DOHH2 (cell line): Measurements from ENCODE around the gene POGLUT3.

ENCODE experiments used
- H3F3A ChIP-seq: fragments of 200-600 bp; sonication (generic), shearing (Covaris generic); 2 replicates; pipeline ENCODE4 v1.6.0; 2016; ENCODE audit warnings: antibody characterized with exemption, mild to moderate bottlenecking; ENCODE audit not compliant: control insufficient read depth, insufficient read depth
- H3K27ac ChIP-seq: fragments of 200-600 bp; sonication (generic); 2 replicates; pipeline ENCODE4 v1.5.1; 2014; ENCODE audit warnings: low read depth, mild to moderate bottlenecking, low read length, moderate library complexity
- H3K27me3 ChIP-seq: fragments of 200-600 bp; sonication (generic); 2 replicates; pipeline ENCODE4 v1.6.1; 2014; ENCODE audit warnings: mild to moderate bottlenecking, low read length, mixed read lengths; ENCODE audit not compliant: control insufficient read depth
- H3K36me3 ChIP-seq: fragments of 200-600 bp; sonication (generic); 2 replicates; pipeline ENCODE4 v1.6.1; 2014; ENCODE audit warnings: mild to moderate bottlenecking, low read length, moderate library complexity, mixed read lengths; ENCODE audit not compliant: control insufficient read depth
- H3K4me1 ChIP-seq: fragments of 200-600 bp; sonication (generic); 2 replicates; pipeline ENCODE4 v1.6.1; 2014; ENCODE audit warnings: mild to moderate bottlenecking, low read length, mixed read lengths; ENCODE audit not compliant: control insufficient read depth
- H3K4me2 ChIP-seq: fragments of 200-600 bp; sonication (generic); 2 replicates; pipeline ENCODE4 v1.6.0; 2014; ENCODE audit warnings: mild to moderate bottlenecking, low read length, moderate library complexity
- H3K4me3 ChIP-seq: fragments of 200-600 bp; sonication (generic); 2 replicates; pipeline ENCODE4 v1.5.1; 2014; ENCODE audit warnings: mild to moderate bottlenecking, low read length, mixed read lengths
- H3K79me2 ChIP-seq: fragments of 200-600 bp; sonication (generic); 2 replicates; pipeline ENCODE4 v1.6.1; 2014; ENCODE audit warnings: mild to moderate bottlenecking, low read length, mixed read lengths; ENCODE audit not compliant: control insufficient read depth
- H3K9me2 ChIP-seq: fragments of 200-600 bp; sonication (generic); replicated peaks from 2 replicates; pipeline ENCODE4 v1.6.1; 2014; ENCODE audit warnings: mild to moderate bottlenecking, low read length, mixed read lengths; ENCODE audit not compliant: control insufficient read depth
- H3K9me3 ChIP-seq: fragments of 200-600 bp; sonication (generic); 2 replicates; pipeline ENCODE4 v1.6.1; 2014; ENCODE audit warnings: antibody characterized with exemption, low read length, mixed read lengths; ENCODE audit not compliant: control insufficient read depth, insufficient read depth
- H4K20me1 ChIP-seq: fragments of 200-600 bp; sonication (generic); 2 replicates; pipeline ENCODE4 v1.6.0; 2014; ENCODE audit warnings: low read depth, mild to moderate bottlenecking, antibody characterized with exemption, low read length, moderate library complexity; ENCODE audit not compliant: control insufficient read depth, insufficient read depth
- CTCF ChIP-seq: fragments of 200-600 bp; sonication (generic); IDR thresholded peaks from one replicate; pipeline ENCODE4 v1.5.1; 2014; ENCODE audit warnings: antibody characterized with exemption, mild to moderate bottlenecking, low read depth, low read length; ENCODE audit not compliant: poor library complexity, severe bottlenecking
- EZH2phosphoT487 ChIP-seq: fragments of 200-600 bp; sonication (generic); IDR thresholded peaks from 2 replicates; pipeline ENCODE4 v1.6.1; 2017; ENCODE audit warnings: borderline replicate concordance, mild to moderate bottlenecking, antibody characterized with exemption, low read length, moderate library complexity, mixed read lengths

Gene POGLUT3

GRCh38 chr11:108500721-108501120 lies 2.5 kb upstream of the POGLUT3 start:
- H3K9me2 ChIP-seq: no peaks in the 10 kb centered on the region
- no peaks in the 10 kb centered on the region for H3K36me3 ChIP-seq
- H3K9me3 ChIP-seq: no peaks in the 10 kb centered on the region
- H3K4me1 ChIP-seq: peaks cover 14% of the 10 kb centered on the region
- no peak for TF ChIP-seq CTCF
- no peak for TF ChIP-seq EZH2phosphoT487
- H3F3A ChIP-seq: no peaks in the 10 kb centered on the region
- no peak overlapping the region for H3K27ac ChIP-seq
- H3K27me3 ChIP-seq: peaks cover 11% of the 10 kb centered on the region
- H3K4me3 ChIP-seq: no peak overlapping the region
- H3K4me2 ChIP-seq: no peak overlapping the region
- H3K79me2 ChIP-seq: no peaks in the 10 kb centered on the region
- H4K20me1 ChIP-seq: no peaks in the 10 kb centered on the region

DNA sequence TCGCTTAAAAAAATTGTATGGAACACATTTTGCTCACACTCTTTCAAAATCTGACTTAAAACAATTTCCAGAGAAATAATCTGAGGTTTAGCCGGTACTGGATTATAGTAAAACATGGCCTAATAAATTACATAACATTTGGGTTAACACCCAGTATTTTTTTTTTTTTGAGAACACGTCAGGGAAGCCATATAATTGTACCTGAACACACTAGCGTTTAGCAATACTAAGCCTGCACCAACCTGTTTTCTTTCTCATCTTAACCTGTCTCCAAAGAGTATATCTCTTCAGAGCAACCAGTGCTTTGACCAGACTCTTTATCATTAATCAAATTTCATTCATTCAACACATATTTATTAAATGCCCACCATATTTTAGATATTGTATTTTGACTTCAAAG lies 2.0 kb upstream of the POGLUT3 start:
- no peaks in the 10 kb centered on the region for H3K79me2 ChIP-seq
- no peaks in the 10 kb centered on the region for H3F3A ChIP-seq
- H3K9me3 ChIP-seq: no peaks in the 10 kb centered on the region
- no peaks in the 10 kb centered on the region for H4K20me1 ChIP-seq
- peaks cover 14% of the 10 kb centered on the region for H3K4me1 ChIP-seq
- TF ChIP-seq CTCF (no peak), EZH2phosphoT487 (no peak)
- no peak overlapping the region for H3K4me3 ChIP-seq
- no peaks in the 10 kb centered on the region for H3K9me2 ChIP-seq
- H3K4me2 ChIP-seq: no peak overlapping the region
- H3K36me3 ChIP-seq: no peaks in the 10 kb centered on the region
- H3K27ac ChIP-seq: no peak overlapping the region
- H3K27me3 ChIP-seq: peaks cover 11% of the 10 kb centered on the region

DNA sequence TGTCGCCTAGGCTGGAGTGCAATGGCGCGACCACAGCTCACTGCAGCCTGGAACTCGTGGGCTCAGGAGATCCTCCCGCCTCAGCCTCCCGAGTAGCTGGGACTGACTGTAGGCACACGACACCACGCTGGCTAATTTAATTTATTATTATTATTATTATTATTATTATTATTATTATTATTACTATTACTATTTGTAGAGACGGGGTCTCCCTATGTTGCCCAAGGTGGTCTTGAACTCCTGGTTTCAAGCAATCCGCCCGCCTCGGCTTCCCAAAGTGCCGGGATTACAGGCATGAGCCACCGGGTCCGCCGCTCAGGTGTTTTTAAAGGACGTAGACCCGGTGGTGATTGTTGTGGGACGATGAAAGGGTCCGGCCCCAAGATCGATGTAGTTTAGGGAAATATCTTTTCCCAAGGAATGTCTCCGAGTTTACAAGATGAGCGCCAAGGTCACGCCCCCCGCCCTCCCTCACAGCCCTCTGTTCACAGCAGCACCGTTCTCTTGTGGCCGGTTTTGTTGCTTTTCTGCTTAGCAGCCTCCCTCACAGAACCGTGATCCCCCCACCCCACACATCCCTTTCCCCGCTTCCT lies 728 bp upstream of the POGLUT3 start:
- Histone ChIP-seq H3K4me2 (peak overlapping the region; percentile 79), H3K36me3 (no peaks in the 10 kb centered on the region), H3K4me1 (peaks cover 14% of the 10 kb centered on the region), H3K27ac (no peak overlapping the region), H3F3A (no peaks in the 10 kb centered on the region), H3K9me3 (no peaks in the 10 kb centered on the region), H3K27me3 (peaks cover 11% of the 10 kb centered on the region), H3K9me2 (no peaks in the 10 kb centered on the region), H4K20me1 (no peaks in the 10 kb centered on the region), H3K4me3 (peak overlapping the region; percentile 76), H3K79me2 (no peaks in the 10 kb centered on the region)
- TF ChIP-seq CTCF: no peak
- TF ChIP-seq EZH2phosphoT487: no peak
